ENCODE results near the gene BAIAP2. TPM values are rescaled to one million over a fixed set of nuclear protein-coding genes. Genes with fewer than 3 reads are reported as not detected.
A peak's percentile ranks its signal among the peaks of the same experiment; 100 is the strongest.

The BAIAP2 gene
- total RNA-seq, 1 donor from 2014 or later, result 27.9 TPM

- no peaks in the 10 kb centered on the region for H3K36me3 ChIP-seq
- intact Hi-C loops (cut with micrococcal nuclease), result no loop called here
- DNase-seq, result no peak
- H3K27ac ChIP-seq (replicated peaks), result peak overlapping the region; percentile 63
- H3K27me3 ChIP-seq (ENCODE audit: low read depth), result no peaks in the 10 kb centered on the region
- peak overlapping the region; percentile 76 for H3K4me3 ChIP-seq
- H3K9me3 ChIP-seq (replicated peaks), result no peaks in the 10 kb centered on the region
- TF ChIP-seq CTCF (IDR thresholded peaks at IDR 0.05; ENCODE audit: borderline replicate concordance), result no peak
- peaks cover 77% of the 10 kb centered on the region for H3K4me1 ChIP-seq
Measured at GRCh38 chr17:81034168-81034777, 678 bp upstream of the BAIAP2 start.

- H3K27ac ChIP-seq (replicated peaks), result peak overlapping the region; percentile 84
- no peak for TF ChIP-seq CTCF (IDR thresholded peaks at IDR 0.05; ENCODE audit: borderline replicate concordance)
- intact Hi-C loops (cut with micrococcal nuclease), result no loop called here
- peak overlapping the region; percentile 76 for H3K4me3 ChIP-seq
- no peaks in the 10 kb centered on the region for H3K9me3 ChIP-seq (replicated peaks)
- H3K27me3 ChIP-seq (ENCODE audit: low read depth), result no peaks in the 10 kb centered on the region
- H3K36me3 ChIP-seq, result no peaks in the 10 kb centered on the region
- DNase-seq, result no peak
- H3K4me1 ChIP-seq, result peaks cover 89% of the 10 kb centered on the region
Measured at GRCh38 chr17:81035521-81036196, 708 bp downstream of the BAIAP2 start.

- no peaks in the 10 kb centered on the region for H3K27me3 ChIP-seq (ENCODE audit: low read depth)
- H3K4me3 ChIP-seq, result peak overlapping the region; percentile 76
- no peaks in the 10 kb centered on the region for H3K9me3 ChIP-seq (replicated peaks)
- peak overlapping the region; percentile 78 for H3K27ac ChIP-seq (replicated peaks)
- no peaks in the 10 kb centered on the region for H3K36me3 ChIP-seq
- H3K4me1 ChIP-seq, result peaks cover 89% of the 10 kb centered on the region
- DNase-seq, result no peak
- TF ChIP-seq CTCF (IDR thresholded peaks at IDR 0.05; ENCODE audit: borderline replicate concordance), result no peak
- intact Hi-C loops (cut with micrococcal nuclease), result no loop called here
Measured at GRCh38 chr17:81036197-81036941, 1.4 kb downstream of the BAIAP2 start.

- H3K9me3 ChIP-seq (replicated peaks), result no peaks in the 10 kb centered on the region
- no peaks in the 10 kb centered on the region for H3K36me3 ChIP-seq
- intact Hi-C loops (cut with micrococcal nuclease), result no loop called here
- DNase-seq, result peak; percentile 80
- peaks cover 87% of the 10 kb centered on the region for H3K4me1 ChIP-seq
- TF ChIP-seq CTCF (IDR thresholded peaks at IDR 0.05; ENCODE audit: borderline replicate concordance), result no peak
- no peaks in the 10 kb centered on the region for H3K27me3 ChIP-seq (ENCODE audit: low read depth)
- H3K27ac ChIP-seq (replicated peaks), result peak overlapping the region; percentile 78
- peak overlapping the region; percentile 76 for H3K4me3 ChIP-seq
Measured at GRCh38 chr17:81037026-81037797, 2.3 kb downstream of the BAIAP2 start.

Measured in left ventricle myocardium inferior (tissue), 1 donor.